VCaP (cell line): ENCODE measurements around the gene HAUS8.

ENCODE experiments used
- H3K27ac ChIP-seq: fragments of 450-650 bp; 2 replicates; pipeline ENCODE4 v1.5.1; 2017
- CTCF ChIP-seq: fragments of 450-650 bp; conservative IDR thresholded peaks from 2 replicates; pipeline ENCODE4 v1.5.1; 2017; ENCODE audit warnings: mild to moderate bottlenecking, moderate library complexity

HAUS8 gene

DNA sequence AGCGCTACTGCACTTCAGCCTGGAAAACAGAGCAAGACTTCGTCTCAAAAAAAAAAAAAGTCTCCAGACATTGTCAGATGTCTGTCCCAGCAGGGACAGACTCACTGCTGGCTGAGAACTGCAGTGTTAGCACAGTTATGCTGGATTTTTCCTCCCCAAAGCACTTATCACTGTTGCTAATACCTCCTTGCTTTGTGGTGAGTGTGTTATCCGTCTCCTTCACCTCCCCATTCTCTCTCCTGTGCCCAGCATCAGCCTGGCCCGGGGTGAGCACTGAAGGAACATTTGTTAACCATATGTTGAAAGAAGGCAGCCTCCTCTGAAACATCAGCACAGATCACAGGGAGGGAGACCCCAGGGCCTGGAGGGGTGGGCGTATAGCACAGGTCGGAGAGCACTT is 11.6 kb upstream of the HAUS8 start:
- H3K27ac ChIP-seq, result no peak overlapping the region
- TF ChIP-seq CTCF, result no peak

- H3K27ac ChIP-seq, result no peak overlapping the region
- no peak for TF ChIP-seq CTCF
Observed at GRCh38 chr19:17086120-17086519, 10.9 kb upstream of the HAUS8 start.

DNA sequence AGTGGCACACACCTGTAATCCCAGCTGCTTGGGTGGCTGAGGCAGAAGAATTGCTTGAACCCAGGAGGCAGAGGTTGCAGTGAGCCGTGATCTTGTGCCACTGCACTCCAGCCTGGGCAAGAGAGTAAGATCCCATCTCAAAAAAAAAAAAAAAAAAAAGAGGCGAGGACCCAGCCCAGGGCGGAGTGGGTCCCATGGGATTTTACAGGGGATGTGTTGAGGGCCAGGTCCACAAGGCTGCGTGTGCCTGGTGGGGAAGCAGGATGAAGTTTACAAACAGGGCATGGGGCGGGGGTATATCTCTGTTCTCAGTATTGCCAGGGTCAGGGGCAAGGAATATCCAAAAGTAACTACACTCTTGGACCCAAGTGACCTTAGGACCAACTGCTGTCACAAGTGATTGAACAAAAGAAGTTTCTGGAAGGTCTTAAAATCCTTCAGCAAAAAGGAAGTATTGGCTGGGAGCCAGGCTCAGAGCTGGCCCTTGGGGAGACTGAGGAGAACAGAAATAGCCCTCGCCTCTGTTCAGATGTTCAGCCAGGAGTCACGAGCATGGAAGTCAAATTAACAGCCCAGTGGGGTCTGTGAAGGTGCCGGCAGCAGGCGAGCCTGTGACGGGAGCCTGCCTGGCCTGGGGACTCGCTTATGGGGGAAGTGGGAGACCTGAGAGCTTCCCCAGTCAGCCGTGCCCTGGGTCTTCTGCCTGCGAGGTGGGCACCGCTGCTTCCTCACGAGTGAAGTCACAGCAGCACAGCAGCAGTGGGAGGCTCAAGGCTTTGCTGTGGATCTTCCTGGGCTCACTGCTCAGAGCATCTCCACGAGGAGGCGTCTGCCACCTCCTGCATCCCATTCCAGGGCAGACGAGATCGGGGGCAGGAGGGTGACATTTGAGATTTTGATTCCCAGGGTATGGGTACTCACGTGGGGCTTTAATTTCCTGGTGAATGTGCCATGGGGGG is 6.7 kb upstream of the HAUS8 start:
- H3K27ac ChIP-seq, result no peak overlapping the region
- TF ChIP-seq CTCF, result no peak

DNA sequence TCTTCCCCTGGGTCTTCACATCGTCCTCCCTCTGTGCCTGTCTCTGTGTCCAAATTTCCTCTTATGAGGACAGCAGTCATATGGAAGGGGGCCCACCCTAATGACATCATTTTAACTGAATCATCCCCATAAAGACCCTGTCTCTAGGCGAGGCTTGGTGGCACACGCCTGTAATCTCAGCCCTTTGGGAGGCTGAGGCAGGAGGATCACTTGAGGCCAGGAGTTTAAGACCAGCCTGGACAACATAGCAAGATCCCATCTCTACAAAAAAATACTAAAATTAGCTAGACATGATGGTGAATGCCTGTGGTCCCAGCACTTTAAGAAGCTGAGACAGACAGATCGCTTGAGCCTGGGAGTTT is 5.2 kb upstream of the HAUS8 start:
- no peak for TF ChIP-seq CTCF
- no peak overlapping the region for H3K27ac ChIP-seq

DNA sequence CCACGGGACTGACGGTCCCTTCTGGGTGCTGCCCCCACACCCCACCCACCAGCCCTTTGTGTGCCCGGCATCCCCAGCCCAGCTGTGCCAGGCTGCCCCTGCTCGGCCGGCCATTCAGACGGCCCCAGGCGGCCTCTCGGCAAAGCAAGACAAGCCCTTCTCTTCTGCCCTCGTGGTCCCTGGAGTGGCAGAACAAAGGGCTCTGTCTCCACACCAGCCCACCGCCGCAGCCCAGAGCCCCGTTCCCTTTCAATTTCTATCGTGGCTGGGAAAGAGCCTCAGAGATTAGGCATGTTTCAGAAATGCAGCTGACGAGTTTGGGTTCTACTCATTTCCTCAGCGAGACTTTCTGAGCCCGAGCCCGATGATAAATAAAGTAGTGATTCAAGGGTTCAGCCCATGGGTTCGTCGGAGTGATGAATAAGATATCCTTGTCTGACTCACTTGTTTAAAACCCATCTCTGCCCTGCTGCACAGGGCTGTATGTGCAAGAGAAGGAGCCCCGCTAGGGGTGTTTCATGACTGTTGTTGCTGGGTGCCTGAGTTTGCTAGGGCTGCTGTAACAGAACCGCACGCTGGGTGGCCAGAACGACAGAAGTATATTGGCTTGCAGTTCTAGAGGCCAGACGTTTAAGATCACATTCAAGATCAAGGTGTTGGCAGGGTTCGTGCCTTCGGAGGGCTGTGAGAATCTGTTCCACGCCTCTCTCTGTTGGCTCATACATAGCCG is 4.6 kb upstream of the HAUS8 start:
- H3K27ac ChIP-seq, result no peak overlapping the region

GRCh38 chr19:17078920-17079709 is 3.9 kb upstream of the HAUS8 start:
- H3K27ac ChIP-seq, result no peak overlapping the region
- no peak for TF ChIP-seq CTCF

More for the DNA sequence above, 4.6 kb upstream of the HAUS8 start:
- no peak for TF ChIP-seq CTCF
